ENCODE data around the gene SCGB1D4.
"Not testable (repeated sequence)": the region's sequence is repeated elsewhere in the genome, so short reads cannot be mapped to it uniquely, and the experiment has no call there.

SCGB1D4 gene, protein sequence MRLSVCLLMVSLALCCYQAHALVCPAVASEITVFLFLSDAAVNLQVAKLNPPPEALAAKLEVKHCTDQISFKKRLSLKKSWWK

DNA sequence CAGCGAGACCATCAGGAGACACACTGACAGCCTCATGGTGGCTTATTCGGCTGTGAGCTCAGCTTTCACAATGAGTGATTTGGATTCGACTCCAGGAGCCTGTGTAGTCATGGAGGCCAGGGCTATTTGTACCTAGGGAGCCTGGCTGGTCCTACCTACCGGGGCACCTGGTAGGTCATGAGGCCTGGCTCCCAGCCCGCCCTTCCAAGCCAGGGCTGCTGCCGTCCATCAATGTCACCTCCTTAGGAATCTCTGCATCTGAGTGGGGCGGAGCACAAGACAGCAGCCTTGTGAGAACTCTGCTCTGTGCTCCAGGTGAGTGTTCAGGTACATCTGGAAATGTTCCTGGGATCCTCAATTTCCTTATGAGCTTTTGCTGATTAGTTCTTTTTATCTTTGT, at the start of gene SCGB1D4:
Gene SCGB1D4, minus strand, starts transcription at position 101 of the 400 bp plus-strand sequence. Its CDS starts 65 bp downstream, at position 36.
- DNase-seq (ENCODE audit: low read depth in 3 of 3) = no peak

DNA sequence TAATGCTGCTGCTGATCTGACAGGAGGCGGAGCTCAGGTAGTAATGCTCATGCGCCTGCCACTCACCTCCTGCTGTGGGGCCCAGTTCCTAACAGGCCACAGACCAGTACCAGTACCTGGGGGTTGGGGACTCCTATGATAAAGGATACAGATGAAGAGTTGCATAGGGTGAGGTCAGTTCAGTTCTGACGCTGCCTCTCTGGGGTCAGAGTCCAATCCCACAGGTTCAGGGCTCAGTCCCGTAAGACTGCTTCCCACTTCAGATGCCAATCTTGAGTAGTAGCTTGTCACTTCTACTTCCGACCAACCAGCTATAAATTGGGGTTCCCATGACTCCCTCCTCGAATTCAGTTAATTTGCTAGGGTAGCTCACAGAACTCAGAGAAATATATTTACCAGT, 47.0 kb upstream of the SCGB1D4 start:
- no peak for DNase-seq (ENCODE audit: low read depth in 3 of 3)

DNA sequence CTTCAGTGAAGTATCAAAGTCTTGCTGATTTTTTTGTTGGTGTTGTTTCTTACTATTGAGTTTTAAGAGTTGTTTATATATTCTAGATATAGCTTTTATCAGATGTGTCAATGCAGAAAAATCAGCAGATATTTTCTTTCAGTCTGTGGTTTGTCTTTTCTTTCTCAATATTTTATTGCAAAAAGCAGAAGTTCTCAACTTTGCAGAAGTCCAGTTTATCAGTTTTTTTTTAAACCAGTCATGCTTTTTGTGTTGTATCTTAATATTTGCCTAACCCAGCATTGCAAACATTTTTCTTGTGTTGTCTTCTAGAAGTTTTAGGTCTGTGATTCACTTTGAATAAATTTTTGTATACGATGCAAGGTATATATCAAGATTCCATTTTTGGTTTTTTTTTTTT, 45.3 kb upstream of the SCGB1D4 start:
- no peak for DNase-seq (ENCODE audit: low read depth in 3 of 3)

DNA sequence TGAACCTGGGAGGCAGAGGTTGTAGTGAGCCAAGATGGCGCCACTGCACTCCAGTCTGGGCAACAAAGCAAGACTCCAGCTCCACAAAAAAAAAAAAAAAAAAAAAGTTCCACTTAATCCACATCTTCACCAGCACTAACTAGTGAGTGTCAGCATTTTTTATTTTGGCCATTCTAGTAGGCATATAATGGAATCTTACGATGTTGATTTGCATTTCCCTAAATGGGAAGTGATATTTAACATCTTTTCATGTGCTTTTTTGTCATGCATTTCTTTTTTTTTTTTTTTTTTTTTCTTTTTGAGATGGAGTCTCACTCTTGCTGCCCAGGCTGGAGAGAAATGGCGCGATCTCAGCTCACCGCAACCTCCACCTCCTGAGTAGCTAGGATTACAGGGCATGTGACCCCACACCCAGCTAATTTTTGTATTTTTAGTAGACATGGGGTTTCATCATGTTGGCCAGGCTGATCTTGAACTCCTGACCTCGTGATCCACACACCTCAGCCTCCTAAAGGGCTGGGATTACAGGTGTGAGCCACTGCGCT, 44.8 kb upstream of the SCGB1D4 start:
- not testable (repeated sequence) for DNase-seq (ENCODE audit: low read depth in 3 of 3)

DNA sequence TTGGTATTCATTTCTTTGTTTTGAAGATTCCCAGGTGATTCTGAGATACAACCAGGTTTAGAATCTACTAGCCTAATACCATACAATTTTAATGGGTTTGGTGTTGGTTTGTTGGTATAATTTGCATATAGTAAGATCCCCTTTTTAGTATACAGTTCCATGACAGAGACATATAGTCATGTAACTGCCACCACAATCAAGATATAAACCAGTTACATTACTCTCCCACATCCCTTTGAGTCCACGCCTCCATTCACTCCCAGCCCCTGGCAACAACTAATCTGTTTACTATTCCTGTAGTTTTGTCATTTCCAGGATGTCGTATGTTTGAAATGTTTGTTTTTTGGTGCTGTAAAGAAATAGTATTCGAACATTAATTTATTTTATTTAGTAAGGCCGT, 42.7 kb upstream of the SCGB1D4 start:
- DNase-seq (ENCODE audit: low read depth in 3 of 3) = no peak

DNA sequence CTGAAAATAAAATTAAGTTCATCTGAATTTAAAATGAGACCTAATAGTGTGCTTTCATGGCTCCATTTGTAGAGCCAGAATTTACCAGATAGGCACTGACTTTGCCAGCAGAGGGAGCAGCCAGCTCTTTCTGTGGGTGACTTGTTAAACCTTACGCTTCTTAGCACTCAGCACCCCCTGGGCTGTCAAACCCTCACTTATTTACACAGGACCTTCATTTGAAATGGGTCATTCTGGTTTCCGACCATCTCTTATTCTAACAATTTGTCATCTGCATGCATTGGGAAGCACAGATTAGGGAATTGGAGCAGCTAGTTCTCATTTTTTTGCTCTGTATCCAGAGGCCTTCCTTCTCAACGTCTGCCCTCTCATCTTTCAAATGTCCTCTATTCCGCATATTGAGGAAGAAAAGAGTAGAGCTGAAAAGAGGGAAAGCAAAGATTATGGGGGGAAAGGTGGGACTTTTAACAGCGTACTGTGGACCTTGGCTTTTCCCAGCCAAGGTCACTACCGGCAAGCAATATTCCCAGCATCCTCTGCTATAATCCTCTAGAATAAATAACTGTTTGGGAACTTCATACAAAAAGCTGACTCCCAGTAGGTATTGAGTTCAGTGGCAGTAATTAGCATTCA, 41.5 kb upstream of the SCGB1D4 start:
- DNase-seq (ENCODE audit: low read depth in 3 of 3) = peak in 1 of 3 experiments; percentile 11

DNA sequence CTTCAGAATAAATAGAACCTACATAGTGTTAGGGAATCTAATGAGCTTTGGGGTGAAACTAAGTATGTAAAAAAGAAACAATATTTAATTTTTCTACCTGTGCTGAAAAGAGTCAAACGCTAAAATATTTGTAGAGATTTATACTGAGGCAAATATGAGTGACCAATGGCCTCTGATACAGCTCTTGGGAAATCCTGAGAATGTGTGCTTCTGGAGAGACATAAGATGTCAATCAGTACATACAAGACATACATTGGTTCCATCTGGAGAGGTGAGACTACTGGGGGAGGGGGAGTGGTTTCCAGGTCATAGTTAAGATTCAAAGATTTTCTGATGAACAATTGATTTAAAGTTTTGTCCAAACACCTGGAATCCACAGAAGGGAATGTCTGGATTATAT, 39.3 kb upstream of the SCGB1D4 start:
- DNase-seq (ENCODE audit: low read depth in 3 of 3) = no peak

DNA sequence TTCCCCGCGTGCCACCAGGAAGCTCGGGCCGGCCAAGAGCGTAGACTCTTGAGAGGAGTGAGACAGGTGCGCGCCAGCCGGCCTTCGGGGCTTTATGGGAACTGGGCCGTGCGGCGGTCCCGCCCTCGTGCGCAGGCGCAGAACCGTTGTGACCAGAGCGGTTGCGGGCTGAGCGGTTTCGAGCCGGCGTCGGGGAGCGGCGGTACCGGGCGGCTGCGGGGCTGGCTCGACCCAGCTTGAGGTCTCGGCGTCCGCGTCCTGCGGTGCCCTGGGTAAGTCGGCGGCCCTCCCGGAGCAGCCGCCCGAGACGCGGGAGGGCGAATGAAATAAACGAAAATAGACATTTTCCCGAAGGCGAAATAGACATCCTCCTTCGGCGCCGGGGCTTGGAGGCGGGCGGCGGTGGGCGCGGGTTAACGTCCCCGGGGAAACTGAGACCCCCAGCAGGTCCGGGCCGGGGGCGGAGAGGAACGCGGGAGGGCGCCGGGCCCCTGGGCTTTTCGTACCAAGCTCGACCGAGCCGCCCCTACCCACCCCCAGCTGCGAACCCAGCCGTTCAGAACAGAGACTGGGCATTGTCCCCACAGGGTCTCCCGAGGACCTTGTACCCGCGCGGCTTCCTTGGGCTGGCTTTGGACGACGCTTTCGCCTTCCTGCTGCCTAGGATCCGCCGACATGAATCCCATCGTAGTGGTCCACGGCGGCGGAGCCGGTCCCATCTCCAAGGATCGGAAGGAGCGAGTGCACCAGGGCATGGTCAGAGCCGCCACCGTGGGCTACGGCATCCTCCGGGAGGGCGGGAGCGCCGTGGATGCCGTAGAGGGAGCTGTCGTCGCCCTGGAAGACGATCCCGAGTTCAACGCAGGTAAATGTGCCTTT, 38.7 kb upstream of the SCGB1D4 start, which contains the start of gene ASRGL1:
Gene ASRGL1, plus strand, starts transcription at position 146 of the 879 bp plus-strand sequence. Its CDS starts 530 bp downstream, at position 676.
- DNase-seq (ENCODE audit: low read depth in 3 of 3) = peak; percentile 64 to 66 (median 64)

DNA sequence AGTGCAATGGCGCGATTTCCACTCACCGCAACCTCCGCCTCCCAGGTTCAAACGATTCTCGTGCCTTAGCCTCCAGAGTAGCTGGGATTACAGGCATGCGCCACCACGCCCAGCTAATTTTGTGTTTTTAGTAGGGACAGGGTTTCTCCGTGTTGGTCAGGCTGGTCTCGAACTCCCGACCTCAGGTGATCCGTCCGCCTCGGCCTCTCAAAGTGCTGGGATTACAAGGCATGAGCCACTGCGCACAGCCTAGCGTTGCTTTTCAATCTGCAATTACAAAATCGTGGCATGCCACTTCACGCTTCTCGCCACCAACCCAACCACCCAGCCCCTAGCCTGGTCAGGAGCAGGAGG, 38.1 kb upstream of the SCGB1D4 start:
- DNase-seq (ENCODE audit: low read depth in 3 of 3) = not testable (repeated sequence)

DNA sequence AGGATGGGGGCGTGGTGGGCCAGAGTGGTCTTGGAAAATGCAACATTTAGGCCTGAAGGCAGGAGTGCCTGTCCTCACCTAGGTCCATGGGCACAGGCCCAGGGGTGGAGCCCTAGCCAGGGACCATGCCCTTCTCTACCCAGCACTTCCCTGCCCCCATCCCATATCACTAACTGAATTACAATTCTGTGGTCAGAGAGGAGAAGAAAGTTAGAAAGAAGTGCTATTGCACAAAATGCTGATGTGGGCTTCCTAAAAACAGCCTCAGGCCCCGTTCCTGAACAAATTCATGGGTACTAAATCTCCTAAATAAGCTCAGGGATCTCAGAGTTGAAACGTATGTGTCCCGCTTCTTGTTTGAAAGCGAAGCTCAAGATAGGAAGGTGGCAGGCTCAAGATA, 34.9 kb upstream of the SCGB1D4 start:
- no peak for DNase-seq (ENCODE audit: low read depth in 3 of 3)

DNA sequence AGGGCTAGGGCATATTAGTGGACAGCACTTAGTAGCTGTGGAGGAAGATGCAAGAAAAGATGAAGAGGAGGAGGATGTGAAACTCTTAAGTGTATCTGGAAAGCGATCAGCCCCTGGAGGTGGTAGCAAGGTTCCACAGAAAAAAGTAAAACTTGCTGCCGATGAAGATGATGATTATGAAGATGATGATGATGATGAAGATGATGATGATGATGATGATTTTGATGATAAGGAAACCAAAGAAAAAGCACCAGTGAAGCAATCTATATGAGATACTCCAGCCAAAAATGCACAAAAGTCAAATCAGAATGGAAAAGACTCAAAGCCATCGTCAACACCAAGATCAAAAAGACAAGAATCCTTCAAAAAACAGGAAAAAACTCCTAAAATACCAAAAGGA, 32.4 kb upstream of the SCGB1D4 start:
- DNase-seq (ENCODE audit: low read depth in 3 of 3) = not testable (repeated sequence)

DNA sequence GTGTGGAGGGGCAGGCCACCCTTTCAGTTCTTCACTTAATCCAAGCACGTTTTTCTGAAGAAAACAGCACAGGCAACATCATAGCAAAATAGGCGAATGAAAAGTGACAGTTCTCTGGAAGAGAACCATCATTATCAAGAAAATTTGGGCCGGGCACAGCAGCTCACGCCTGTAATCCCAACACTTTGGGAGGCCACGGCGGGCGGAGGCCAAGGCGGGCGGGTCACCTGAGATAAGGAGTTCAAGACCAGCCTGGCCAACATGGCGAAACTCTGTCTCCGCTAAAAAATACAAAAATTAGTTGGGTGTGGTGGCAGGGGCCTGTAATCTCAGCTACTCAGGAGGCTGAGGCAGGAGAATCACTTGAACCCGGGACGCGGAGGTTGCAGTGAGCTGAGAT, 28.7 kb upstream of the SCGB1D4 start:
- DNase-seq (ENCODE audit: low read depth in 3 of 3) = not testable (repeated sequence)

DNA sequence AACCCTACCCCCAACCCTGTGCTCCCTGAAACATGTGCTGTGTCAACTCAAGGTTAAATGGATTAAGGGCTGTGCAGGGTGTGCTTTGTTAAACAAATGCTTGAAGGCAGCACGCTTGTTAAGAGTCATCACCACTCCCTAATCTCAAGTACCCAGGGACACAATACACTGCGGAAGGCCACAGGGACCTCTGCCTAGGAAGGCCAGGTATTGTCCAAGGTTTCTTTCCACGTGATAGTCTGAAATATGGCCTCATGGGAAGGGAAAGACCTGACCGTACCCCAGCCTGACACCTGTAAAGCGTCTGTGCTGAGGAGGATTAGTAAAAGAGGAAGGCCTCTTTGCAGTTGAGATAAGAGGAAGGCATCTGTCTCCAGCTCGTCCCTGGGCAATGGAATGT, 27.8 kb upstream of the SCGB1D4 start:
- not testable (repeated sequence) for DNase-seq (ENCODE audit: low read depth in 3 of 3)

DNA sequence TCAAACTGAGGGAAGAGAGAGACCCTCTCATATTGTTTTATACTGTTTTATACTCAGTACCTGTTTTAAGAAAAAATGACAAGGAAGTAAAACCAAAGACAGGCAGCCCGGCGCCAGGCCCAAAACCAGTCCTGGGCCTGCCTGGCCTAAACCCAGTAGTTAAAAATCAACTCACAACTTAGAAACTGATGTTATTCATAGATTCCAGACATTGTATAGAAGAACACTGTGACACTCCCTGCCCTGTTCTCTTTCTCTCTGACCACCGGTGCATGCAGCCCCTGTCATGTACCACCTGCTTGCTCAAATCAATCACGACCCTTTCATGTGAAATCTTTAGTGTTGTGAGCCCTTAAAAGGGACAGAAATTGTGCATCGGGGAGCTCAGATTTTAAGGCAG, 26.9 kb upstream of the SCGB1D4 start:
- not testable (repeated sequence) for DNase-seq (ENCODE audit: low read depth in 3 of 3)

DNA sequence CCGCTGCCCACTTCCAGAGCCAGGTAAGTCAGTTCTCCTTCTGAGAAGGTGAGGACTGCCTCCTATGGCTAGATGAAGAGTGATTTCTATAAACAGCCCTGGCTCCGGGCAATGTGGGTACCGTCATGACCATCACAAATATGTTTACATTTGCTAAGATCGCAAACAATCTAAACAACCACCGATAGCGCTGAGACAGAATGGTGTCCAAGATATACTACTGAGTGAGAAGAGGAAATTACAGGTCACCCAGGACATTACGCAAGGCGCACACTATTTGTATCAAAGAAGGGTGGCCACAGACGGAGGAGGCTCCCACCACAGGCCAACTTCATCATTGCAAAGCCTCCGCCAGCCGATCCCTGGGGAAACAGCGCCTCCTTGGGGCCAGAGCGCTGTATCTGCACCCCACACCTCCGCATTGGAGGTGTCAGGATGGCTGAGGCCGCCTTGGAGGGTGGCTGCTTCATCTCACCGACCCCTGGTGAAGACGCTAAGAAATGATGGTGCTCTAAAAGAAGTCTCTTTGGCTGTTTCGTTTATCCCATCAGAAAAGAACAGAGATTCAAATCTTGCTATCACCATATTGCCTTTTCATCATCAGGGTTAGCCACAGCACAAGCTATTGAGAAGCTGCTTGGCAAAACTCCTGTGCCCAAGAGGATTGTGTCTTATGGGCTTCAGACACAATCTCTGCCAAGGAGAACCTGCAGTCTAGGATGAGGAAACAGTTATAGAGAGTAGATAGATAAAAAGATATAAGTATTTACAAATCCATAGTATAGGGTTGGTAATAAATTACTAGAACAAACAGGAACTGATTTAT, 26.1 kb upstream of the SCGB1D4 start:
- DNase-seq (ENCODE audit: low read depth in 3 of 3) = peak in 1 of 3 experiments; percentile 43

DNA sequence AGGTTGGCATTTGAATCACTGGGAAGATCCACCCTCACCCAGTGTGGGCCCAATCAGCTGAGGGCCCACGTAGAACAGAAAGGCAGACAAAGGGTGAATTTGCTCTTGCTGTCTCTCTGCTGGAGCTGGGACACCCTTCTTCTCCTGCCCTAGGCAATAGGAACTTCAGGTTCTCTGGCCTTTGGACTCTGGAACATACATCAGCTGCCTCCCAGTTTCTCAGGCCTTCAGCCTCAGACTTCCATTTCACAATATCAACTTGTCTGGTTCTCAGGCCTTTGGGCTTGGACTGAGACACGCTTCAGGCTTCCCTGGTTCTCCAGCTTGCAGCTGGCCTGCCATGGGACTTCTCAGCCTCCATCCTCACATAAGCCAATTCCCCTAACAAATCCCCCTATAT, 23.6 kb upstream of the SCGB1D4 start:
- DNase-seq (ENCODE audit: low read depth in 3 of 3) = no peak

DNA sequence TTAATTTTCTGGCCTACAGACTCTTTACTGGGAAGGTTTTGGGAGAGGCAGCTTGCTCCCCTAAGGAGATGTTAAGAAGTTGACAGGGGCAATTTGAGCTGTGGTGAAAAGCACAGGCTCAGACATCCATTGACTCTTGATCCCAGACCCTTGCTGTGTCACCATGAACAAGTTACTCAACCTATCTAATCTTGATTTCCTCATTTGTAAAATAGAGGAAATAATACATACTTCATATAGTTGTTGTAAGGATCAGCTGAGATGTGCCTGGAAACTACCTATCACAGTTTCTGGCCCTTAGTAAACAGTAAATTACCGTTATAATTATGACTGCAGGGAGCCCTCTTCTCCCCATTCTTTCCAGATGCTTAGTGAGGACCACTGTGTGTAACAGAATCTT, 16.6 kb upstream of the SCGB1D4 start:
- DNase-seq (ENCODE audit: low read depth in 3 of 3) = no peak

DNA sequence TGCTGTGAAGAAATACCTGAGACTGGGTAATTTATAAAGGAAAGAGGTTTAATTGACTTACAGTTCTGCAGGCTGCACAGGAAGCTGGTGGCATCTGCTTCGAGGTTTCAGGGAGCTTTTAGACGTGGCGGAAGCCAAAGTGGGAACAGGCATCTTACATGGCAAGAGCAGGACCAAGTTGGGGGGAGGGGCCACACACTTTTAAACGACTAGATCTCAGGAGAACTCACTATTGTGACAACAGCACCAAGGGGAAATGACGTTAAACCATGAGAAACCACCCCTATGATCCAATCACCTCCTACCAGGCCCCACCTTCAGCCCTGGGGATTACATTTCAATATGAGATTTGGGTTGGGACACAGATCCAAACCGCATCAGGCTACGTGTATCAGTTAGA, 11.1 kb upstream of the SCGB1D4 start:
- no peak for DNase-seq (ENCODE audit: low read depth in 3 of 3)

DNA sequence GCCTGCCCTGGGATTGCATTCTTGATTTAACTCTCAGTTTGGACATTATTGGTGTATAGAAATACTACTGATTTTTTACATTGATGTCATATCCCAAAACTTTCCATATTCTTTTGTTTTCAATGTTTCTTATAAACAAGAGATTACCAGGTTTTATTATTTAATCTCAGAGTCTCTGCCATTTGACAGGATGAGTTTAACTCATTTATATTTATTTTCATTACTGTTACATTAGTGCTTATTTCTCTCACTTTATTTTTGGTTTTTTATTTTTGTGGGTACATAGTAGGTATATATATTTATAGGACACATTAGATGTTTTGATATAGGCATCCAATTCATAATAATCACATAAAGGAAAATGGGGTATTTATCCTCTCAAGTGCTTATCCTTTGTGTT, 9.1 kb upstream of the SCGB1D4 start:
- no peak for DNase-seq (ENCODE audit: low read depth in 3 of 3)

DNA sequence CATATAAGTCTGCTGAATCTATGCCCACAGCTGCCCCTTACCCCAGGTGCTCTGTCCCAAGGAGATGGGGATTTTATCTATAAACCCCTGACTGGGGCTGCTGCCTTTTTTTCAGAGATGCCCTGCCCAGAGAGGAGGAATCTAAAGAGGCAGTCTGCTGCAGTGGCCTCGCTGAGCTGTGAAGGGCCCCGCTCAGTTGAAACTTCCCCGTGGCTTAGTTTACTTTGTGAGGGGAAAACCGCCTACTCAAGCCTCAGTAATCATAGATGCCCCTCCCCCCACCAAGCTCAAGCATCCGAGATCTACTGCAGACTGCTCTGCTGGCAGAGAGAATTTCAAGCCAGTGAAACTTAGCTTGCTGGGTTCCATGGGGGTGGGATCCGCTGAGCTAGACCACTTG, 7.4 kb upstream of the SCGB1D4 start:
- no peak for DNase-seq (ENCODE audit: low read depth in 3 of 3)

DNA sequence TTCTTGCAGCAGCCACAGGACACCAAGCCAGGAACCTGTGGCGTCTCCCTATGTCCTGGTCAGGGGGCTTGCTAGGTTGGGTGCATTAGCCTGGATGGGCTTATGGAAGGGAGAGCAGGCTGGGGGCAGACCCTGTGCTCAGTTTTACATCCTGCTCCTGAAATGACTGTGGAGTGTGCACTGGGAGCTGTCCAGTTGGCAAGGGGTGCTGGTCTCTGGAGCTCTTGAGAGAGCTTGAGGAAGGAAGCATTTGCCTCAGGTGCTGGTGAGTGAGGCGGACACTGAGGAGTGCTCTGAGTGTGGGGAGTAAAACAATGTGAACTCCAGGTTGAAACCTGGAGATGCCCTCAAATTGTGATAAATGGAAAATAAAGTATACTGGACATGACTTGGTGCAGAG, 3.4 kb downstream of the SCGB1D4 start:
- DNase-seq (ENCODE audit: low read depth in 3 of 3) = no peak

DNA sequence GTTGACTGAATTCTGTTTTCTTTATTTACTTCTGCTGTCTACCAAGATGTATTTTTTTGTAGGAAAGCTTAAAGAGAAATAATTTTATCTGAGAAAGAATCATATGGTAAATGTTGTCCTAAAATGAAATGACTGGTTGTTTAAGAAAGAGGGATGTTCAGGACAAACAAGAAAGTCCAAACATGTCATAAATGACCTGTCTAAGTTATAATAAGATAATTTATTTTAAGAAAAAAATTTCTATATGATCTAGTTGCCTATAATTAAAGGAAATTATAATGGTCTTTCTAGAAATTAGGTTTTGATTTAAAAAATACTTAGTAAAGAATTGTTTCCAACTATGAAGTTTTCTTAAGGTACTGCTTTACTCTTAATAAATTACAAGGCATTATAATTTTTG, 18.4 kb downstream of the SCGB1D4 start:
- no peak for DNase-seq (ENCODE audit: low read depth in 3 of 3)

Measured in stimulated activated CD4-positive, alpha-beta T cell treated with anti-CD3 and anti-CD28 coated beads, TNF-alpha, amount 100 ng/mL, for 4 hours (primary cell).